Gastroesophageal sphincter (tissue), 4 donors: ENCODE measurements around the gene ACOT11. TPM values are rescaled to one million over a fixed set of nuclear protein-coding genes. Genes with fewer than 3 reads are reported as not detected.
A peak's percentile ranks its signal among the peaks of the same experiment; 100 is the strongest.

Experiments used
- ATAC-seq: fragments of 150-250 bp; one replicate; pipeline ENCODE4 v1.9.1; 2016; ENCODE audit warnings: mild to moderate bottlenecking, moderate library complexity
- H3K27ac ChIP-seq, 4 donors: fragments of 200-600 bp; sonication (generic) in 3 of 4; 1 replicate in 3 of 4; 2 replicates in 1 of 4; pipeline ENCODE4 v1.5.1; 2016 to 2019
- H3K27me3 ChIP-seq: fragments of 200-600 bp; sonication (generic); one replicate; pipeline ENCODE4 v1.5.1; 2019
- H3K36me3 ChIP-seq, 2 donors: fragments of 200-600 bp; sonication (generic); one replicate each; pipeline ENCODE4 v1.5.1; 2019; ENCODE audit warnings: control low read depth in 1 of 2
- H3K4me1 ChIP-seq, 3 donors: fragments of 200-600 bp; sonication (generic); 1 replicate in 2 of 3; 2 replicates in 1 of 3; pipeline ENCODE4 v1.5.1; 2016 to 2019; ENCODE audit warnings: control low read depth in 2 of 3
- H3K4me3 ChIP-seq, 2 donors: fragments of 200-600 bp; sonication (generic); one replicate each; pipeline ENCODE4 v1.5.1; 2019; ENCODE audit warnings: mild to moderate bottlenecking in 1 of 2, moderate library complexity in 1 of 2
- H3K9me3 ChIP-seq, 3 donors: fragments of 200-600 bp; sonication (generic); one replicate each; pipeline ENCODE4 v1.5.1; 2017 to 2019; ENCODE audit warnings: control low read depth in 2 of 3
- EP300 ChIP-seq: sonication (generic); formaldehyde crosslinking; IDR thresholded peaks from one replicate; pipeline ENCODE4 v1.6.1; 2017; ENCODE audit warnings: antibody characterized with exemption, mild to moderate bottlenecking
- POLR2A ChIP-seq, 2 donors: fragments of 450-650 bp; IDR thresholded peaks; one replicate each; pipeline ENCODE4 v1.6.1; 2017; ENCODE audit warnings: antibody characterized with exemption in 2 of 2, mild to moderate bottlenecking in 2 of 2, moderate library complexity in 1 of 2
- POLR2AphosphoS5 ChIP-seq: sonication (generic); formaldehyde crosslinking; IDR thresholded peaks from one replicate; pipeline ENCODE4 v1.6.1; 2017; ENCODE audit warnings: antibody characterized with exemption
- WGBS, 2 donors: methylation state at CpG; one replicate each; pipeline ENCODE4 v1.1.5; 2018; ENCODE audit warnings: low coverage in 1 of 2; 5-methylcytosine and 5-hydroxymethylcytosine counted together
- total RNA-seq, 4 donors: library from RNA; depleted of rRNA; stranded (reverse); fragments of >200 nt; gene quantifications; one replicate each; pipeline ENCODE4 v1.1.0, GENCODE V29; 2016
- TF ChIP-seq, protein P1 (sequence below), 4 experiments: fragments of 200-600 bp in 2 of 4; fragments of 450-650 bp in 2 of 4; sonication (generic) in 1 of 4; IDR thresholded peaks; one replicate each; pipeline ENCODE4 v1.5.1; 2017 to 2019; ENCODE audit warnings: antibody characterized with exemption in 4 of 4, mild to moderate bottlenecking in 2 of 4, moderate library complexity in 2 of 4

ACOT11 gene
- total RNA-seq: 10 to 100 TPM in 3 of 4 donors, 1 to 10 TPM in 1; 4.4 to 40.5 (median 10.9) TPM

DNA sequence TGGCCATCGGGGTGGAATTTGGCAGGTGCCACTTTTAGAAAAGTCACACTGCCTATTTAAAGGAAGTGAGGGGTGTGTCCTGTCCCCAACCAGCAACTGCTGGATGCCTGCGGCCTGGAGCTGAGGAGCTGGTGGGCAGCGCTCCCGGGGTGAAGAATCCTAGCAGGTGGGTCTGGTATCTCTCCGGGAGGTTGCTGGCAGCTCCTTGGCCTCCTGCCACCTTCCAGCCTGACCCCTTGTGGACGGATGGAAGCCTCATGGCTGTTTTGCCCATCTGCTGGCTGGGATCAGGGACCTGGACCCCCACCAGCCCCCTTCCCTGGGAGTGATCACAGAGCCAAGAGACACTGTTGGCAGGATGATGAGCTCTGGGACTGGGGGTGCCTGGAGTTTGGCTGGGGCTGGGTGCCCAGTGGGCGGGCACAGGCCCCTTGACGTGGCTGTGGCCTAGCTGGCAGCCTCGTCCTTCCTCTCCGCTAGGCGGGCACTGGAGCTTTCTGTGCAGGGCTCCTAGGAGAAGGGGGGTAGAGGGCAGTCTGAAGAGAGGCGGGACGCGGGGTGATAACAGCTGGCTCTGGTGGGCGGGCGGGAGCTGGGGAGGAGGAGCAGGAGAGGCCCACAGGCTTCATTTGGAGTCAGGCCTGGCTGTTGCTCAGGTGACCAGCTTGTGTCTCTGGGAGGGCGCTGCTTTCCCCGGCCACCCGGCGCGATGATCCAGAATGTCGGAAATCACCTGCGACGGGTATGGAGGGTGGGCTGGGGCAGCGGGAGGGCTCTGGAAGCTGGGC lies at the start of gene ACOT11:
Gene ACOT11, plus strand, starts transcription at position 628 of the 788 bp plus-strand sequence. Its CDS starts 82 bp downstream, at position 710.
- peak; percentile 95 for ATAC-seq
- H3K4me3 ChIP-seq: peak within 1 kb of the TSS; percentile 23 to 51
- 0 to 13% methylated on average over 2 of the region's 25 CpGs for WGBS, 2 donors
- no peaks in the 10 kb centered on the region for H3K36me3 ChIP-seq
- H3K27ac ChIP-seq: peak within 1 kb of the TSS; percentile 40 to 89 (median 88)
- peaks cover 4 to 58% (median 9%) of the 10 kb centered on the region in 3 donors for H3K4me1 ChIP-seq
- no peaks in the 10 kb centered on the region for H3K27me3 ChIP-seq
- TF ChIP-seq, protein P1, sequence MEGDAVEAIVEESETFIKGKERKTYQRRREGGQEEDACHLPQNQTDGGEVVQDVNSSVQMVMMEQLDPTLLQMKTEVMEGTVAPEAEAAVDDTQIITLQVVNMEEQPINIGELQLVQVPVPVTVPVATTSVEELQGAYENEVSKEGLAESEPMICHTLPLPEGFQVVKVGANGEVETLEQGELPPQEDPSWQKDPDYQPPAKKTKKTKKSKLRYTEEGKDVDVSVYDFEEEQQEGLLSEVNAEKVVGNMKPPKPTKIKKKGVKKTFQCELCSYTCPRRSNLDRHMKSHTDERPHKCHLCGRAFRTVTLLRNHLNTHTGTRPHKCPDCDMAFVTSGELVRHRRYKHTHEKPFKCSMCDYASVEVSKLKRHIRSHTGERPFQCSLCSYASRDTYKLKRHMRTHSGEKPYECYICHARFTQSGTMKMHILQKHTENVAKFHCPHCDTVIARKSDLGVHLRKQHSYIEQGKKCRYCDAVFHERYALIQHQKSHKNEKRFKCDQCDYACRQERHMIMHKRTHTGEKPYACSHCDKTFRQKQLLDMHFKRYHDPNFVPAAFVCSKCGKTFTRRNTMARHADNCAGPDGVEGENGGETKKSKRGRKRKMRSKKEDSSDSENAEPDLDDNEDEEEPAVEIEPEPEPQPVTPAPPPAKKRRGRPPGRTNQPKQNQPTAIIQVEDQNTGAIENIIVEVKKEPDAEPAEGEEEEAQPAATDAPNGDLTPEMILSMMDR (IDR thresholded peaks at IDR 0.05): peak in 3 of 4 experiments; percentile 77 to 86 (median 79)
- TF ChIP-seq POLR2AphosphoS5 (peak; percentile 88), POLR2A (IDR thresholded peaks at IDR 0.05) (peak; percentile 23 to 38), EP300 (no peak)
- no peaks in the 10 kb centered on the region for H3K9me3 ChIP-seq

DNA sequence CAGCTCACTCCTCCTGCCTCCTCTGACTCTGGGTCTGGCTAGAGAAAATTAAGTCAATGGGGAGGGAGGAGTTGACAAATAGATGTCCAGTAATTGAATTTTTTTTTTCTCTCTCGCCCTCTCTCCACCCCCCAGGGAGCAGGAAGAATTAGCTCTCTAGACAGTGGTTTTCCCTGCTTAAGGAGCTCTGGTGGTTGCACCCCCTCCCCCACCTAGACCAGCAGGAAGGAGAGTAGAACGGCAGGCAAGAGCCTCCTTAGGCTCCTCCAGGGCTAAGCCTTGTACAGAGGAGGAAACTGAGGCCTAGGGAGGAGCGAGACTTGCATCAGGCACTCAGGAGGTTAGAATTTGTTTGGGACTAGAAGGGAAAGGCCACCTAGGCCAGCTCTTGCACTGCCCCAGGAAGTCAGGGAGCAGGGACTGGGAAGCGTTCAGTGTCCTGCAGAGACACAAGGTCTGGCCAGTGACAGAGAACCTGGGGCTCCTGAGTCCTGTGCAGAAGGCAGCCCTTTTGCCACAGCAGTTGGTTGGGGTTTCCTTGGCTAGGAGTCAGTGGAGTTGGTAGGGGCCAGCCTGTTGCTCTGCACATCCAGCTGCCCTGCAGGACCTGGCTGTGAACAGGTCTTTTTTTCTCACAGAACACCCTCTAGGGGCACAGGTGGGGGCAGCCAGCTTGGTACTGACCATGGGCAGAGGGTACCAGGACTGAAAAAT lies 49.5 kb upstream of the ACOT11 start:
- TF ChIP-seq POLR2A (IDR thresholded peaks at IDR 0.05): no peak
- TF ChIP-seq EP300: no peak
- no peak for TF ChIP-seq POLR2AphosphoS5
- TF ChIP-seq, protein P1 (IDR thresholded peaks at IDR 0.05): no peak
- H3K27ac ChIP-seq: no peak overlapping the region
- H3K9me3 ChIP-seq: peaks cover 0 to 5% (median 0%) of the 10 kb centered on the region in 3 donors
- H3K4me3 ChIP-seq: peak overlapping the region in 1 of 2 donors; percentile 52
- 87 to 100% methylated on average over 1 to 3 of the region's 4 CpGs for WGBS, 2 donors
- no peaks in the 10 kb centered on the region for H3K36me3 ChIP-seq
- no peak for ATAC-seq
- H3K27me3 ChIP-seq: peaks cover 12% of the 10 kb centered on the region
- peaks cover 0 to 17% (median 13%) of the 10 kb centered on the region in 3 donors for H3K4me1 ChIP-seq

DNA sequence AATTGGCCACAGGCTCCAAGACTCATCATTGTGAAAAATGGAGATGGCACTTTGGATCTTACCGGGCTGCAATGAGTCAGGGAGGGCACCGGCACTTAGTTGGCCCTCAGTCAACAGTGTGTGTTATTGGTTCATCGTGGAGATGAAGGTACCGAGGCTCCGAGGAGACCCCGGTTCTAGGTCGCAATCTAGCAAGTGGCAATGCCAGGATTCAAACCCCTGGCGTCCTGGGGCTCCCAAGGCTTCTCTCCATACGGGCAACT lies 49.0 kb upstream of the ACOT11 start:
- peak overlapping the region; percentile 22 to 52 for H3K4me3 ChIP-seq
- peak overlapping the region in 1 of 4 donors; percentile 48 for H3K27ac ChIP-seq
- H3K4me1 ChIP-seq: peaks cover 0 to 17% (median 13%) of the 10 kb centered on the region in 3 donors
- WGBS, 2 donors: 60% methylated on average over 2 of the region's 9 CpGs; no CpG with 5 or more reads in 1 of the 2 donors
- ATAC-seq: peak; percentile 24
- H3K27me3 ChIP-seq: peaks cover 12% of the 10 kb centered on the region
- H3K36me3 ChIP-seq: no peaks in the 10 kb centered on the region
- no peak for TF ChIP-seq EP300
- TF ChIP-seq POLR2A (IDR thresholded peaks at IDR 0.05): no peak
- no peak for TF ChIP-seq POLR2AphosphoS5
- TF ChIP-seq, protein P1 (IDR thresholded peaks at IDR 0.05): no peak
- H3K9me3 ChIP-seq: peaks cover 0 to 5% (median 0%) of the 10 kb centered on the region in 3 donors

DNA sequence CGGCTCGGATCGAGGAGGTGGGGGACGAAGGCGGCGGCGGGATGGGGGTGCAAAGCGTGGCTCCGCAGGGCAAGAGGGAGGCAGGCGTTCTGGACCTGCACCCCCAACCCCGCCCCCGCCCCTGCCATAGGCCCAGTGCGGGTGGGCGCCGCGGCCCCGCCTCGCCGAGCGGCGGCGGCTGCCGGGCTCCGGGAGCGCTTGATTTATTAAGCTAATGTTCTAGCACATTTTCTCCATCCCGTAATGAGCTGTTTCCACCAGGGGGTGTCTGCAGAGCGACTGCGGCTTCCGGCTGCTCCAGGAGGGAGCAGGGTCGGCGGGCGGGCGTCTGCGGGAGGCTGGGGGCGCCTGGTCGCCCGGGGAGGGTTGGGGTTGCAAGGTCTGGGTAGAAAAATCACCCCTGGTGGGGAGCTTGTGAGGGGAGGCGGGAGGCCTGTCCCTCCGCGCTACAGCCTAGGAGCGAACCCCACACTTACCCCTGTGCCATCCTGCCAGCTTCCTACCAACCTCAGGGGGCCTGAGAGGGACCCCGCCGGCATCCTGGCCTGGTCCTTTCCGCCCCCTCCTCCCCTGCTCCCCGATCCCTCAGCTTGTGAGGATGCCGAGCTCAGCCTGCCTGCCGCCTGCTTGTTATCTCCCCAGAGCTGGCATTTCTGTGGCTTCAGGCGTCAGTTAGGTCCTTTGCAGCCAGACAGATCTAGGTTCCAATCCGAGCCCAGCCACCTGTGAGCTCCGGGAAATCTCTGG lies 48.5 kb upstream of the ACOT11 start:
- no peaks in the 10 kb centered on the region for H3K36me3 ChIP-seq
- ATAC-seq: peak; percentile 81
- peaks cover 12% of the 10 kb centered on the region for H3K27me3 ChIP-seq
- peaks cover 0 to 5% (median 0%) of the 10 kb centered on the region in 3 donors for H3K9me3 ChIP-seq
- H3K27ac ChIP-seq: peak overlapping the region in 3 of 4 donors; percentile 31 to 48 (median 44)
- whole genome bisulfite sequencing, 2 donors: 0% methylated on average over 4 of the region's 50 CpGs; no CpG with 5 or more reads in 1 of the 2 donors
- TF ChIP-seq EP300: no peak
- TF ChIP-seq, protein P1 (IDR thresholded peaks at IDR 0.05): peak in 3 of 4 experiments; percentile 56 to 74 (median 64)
- peak overlapping the region; percentile 22 to 52 for H3K4me3 ChIP-seq
- H3K4me1 ChIP-seq: peaks cover 0 to 17% (median 13%) of the 10 kb centered on the region in 3 donors
